Vagina (tissue), 2 donors: ENCODE results near the gene USP7. TPM values are rescaled to one million over a fixed set of nuclear protein-coding genes. Genes with fewer than 3 reads are reported as not detected.

Source experiments
- DNase-seq, 2 donors: peaks; one replicate each; pipeline ENCODE4 v3.0.0-alpha.2; 2017; ENCODE audit errors: extremely low spot score in 2 of 2
- H3K27ac ChIP-seq: fragments of 200-600 bp; sonication (generic); one replicate; pipeline ENCODE4 v1.5.1; 2019
- H3K27me3 ChIP-seq: fragments of 200-600 bp; sonication (generic); one replicate; pipeline ENCODE4 v1.5.1; 2019
- H3K36me3 ChIP-seq, 2 donors: fragments of 200-600 bp; sonication (generic); one replicate each; pipeline ENCODE4 v1.5.1; 2017 to 2019
- H3K4me1 ChIP-seq: fragments of 200-600 bp; sonication (generic); one replicate; pipeline ENCODE4 v1.5.1; 2019
- H3K4me3 ChIP-seq, 2 donors: fragments of 200-600 bp; sonication (generic); 1 replicate in 1 of 2; 2 replicates in 1 of 2; pipeline ENCODE4 v1.5.1; 2016 to 2019
- H3K9me3 ChIP-seq: fragments of 200-600 bp; sonication (generic); one replicate; pipeline ENCODE4 v1.5.1; 2019
- POLR2A ChIP-seq, 2 donors: fragments of 450-650 bp; IDR thresholded peaks; one replicate each; pipeline ENCODE4 v1.6.1; 2017; ENCODE audit warnings: antibody characterized with exemption in 2 of 2, mild to moderate bottlenecking in 2 of 2, moderate library complexity in 2 of 2
- POLR2AphosphoS5 ChIP-seq, 2 donors: sonication (generic); formaldehyde crosslinking; IDR thresholded peaks; one replicate each; pipeline ENCODE4 v1.9.0; 2017; ENCODE audit warnings: antibody characterized with exemption in 2 of 2, mild to moderate bottlenecking in 2 of 2, low read depth in 1 of 2; ENCODE audit not compliant: insufficient read depth in 1 of 2
- intact Hi-C: fragments of 100-400 bp; cut with DNase I; formaldehyde crosslinking; loops from one replicate; pipeline ENCODE4 v1.15.1; 2023
- total RNA-seq: library from RNA; depleted of rRNA; stranded (reverse); fragments of >200 nt; gene quantifications from one replicate; pipeline ENCODE4 v1.2.3, GENCODE V29; 2016
- TF ChIP-seq, protein P1 (sequence below), 3 experiments: fragments of 450-650 bp in 2 of 3; fragments of 200-600 bp in 1 of 3; sonication (generic) in 1 of 3; IDR thresholded peaks; one replicate each; pipeline ENCODE4 v1.5.1; 2017 to 2019; ENCODE audit warnings: antibody characterized with exemption in 3 of 3, mild to moderate bottlenecking in 2 of 3, moderate library complexity in 2 of 3

Gene USP7
- total RNA-seq, 1 donor from 2014 or later: 112 TPM

DNA sequence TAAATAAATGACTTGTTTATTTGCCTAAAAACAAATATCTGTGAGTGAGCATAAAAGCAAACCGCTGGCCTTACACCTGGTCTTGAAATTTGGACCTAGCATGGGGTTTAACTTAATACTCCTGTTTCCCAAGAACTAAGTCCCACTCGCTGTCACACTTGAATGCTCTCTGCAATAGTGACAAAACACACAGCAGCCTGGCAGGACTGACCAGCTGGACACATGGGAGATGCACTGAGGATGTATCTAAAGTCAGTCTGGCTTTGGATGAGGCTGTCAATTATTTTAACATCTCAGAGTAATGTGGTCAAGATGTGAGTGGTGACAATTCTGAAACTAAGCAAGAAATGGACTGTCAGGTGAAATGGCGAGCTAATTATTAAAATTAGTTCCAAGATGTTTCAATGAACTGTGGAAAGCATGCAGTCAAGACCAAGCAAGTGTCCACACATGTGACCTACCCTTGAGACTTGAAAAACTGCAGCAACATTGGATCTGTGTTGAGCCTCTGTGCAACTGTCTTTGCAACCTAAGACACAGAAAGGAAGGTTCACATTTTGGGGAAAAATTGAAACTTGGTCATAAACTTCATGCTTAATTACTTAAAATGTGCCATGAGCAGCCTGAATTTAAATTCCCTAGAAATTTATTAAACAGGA lies 64.9 kb downstream of the USP7 start:
- intact Hi-C loops: no loop called here

DNA sequence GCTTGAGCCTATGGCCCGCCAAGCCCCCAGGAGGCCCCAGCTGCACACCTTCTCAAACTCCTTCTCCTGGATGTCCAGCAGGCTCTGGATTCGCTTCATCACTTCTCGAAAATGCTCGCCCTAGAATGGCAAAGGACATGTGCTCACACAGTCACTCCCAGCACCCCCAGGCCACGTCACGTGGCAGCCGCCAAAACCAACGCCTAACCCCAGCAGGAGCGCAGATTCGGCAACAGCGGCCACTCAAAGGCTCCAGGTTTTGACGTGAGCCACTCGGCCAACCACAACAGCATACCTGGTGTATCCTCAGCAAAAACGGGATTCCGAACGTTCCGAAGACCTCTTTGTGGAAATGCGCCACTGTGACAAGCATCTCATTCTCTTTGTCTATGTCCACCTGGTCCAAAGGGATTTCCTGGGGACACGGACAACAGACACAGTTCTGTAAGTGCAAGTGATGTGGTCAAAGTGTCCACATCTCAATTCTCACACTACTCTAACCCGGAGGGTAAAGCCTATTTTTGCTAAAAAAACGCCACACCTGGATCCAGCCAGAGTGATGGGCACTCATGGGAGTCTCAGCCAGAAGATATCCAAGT lies 68.9 kb downstream of the USP7 start:
- intact Hi-C loops: no loop called here
- Histone ChIP-seq H3K4me3 (no peak overlapping the region), H3K27ac (no peak overlapping the region), H3K9me3 (no peaks in the 10 kb centered on the region), H3K4me1 (no peaks in the 10 kb centered on the region), H3K27me3 (no peaks in the 10 kb centered on the region), H3K36me3 (peaks cover 4 to 82% of the 10 kb centered on the region in 2 donors)
- TF ChIP-seq, protein P1, sequence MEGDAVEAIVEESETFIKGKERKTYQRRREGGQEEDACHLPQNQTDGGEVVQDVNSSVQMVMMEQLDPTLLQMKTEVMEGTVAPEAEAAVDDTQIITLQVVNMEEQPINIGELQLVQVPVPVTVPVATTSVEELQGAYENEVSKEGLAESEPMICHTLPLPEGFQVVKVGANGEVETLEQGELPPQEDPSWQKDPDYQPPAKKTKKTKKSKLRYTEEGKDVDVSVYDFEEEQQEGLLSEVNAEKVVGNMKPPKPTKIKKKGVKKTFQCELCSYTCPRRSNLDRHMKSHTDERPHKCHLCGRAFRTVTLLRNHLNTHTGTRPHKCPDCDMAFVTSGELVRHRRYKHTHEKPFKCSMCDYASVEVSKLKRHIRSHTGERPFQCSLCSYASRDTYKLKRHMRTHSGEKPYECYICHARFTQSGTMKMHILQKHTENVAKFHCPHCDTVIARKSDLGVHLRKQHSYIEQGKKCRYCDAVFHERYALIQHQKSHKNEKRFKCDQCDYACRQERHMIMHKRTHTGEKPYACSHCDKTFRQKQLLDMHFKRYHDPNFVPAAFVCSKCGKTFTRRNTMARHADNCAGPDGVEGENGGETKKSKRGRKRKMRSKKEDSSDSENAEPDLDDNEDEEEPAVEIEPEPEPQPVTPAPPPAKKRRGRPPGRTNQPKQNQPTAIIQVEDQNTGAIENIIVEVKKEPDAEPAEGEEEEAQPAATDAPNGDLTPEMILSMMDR (IDR thresholded peaks at IDR 0.05): no peak
- TF ChIP-seq POLR2A (IDR thresholded peaks at IDR 0.05): no peak
- TF ChIP-seq POLR2AphosphoS5 (IDR thresholded peaks at IDR 0.05; ENCODE audit: insufficient read depth in 1 of 2, low read depth in 1 of 2): no peak
- DNase-seq: no peak

More for the DNA sequence above, 64.9 kb downstream of the USP7 start:
- Histone ChIP-seq H3K27me3 (no peaks in the 10 kb centered on the region), H3K27ac (no peak overlapping the region), H3K9me3 (no peaks in the 10 kb centered on the region), H3K4me1 (no peaks in the 10 kb centered on the region), H3K4me3 (no peak overlapping the region), H3K36me3 (peaks cover 4 to 95% of the 10 kb centered on the region in 2 donors)
- TF ChIP-seq, protein P1 (IDR thresholded peaks at IDR 0.05): no peak
- TF ChIP-seq POLR2A (IDR thresholded peaks at IDR 0.05): no peak
- DNase-seq: no peak

DNA sequence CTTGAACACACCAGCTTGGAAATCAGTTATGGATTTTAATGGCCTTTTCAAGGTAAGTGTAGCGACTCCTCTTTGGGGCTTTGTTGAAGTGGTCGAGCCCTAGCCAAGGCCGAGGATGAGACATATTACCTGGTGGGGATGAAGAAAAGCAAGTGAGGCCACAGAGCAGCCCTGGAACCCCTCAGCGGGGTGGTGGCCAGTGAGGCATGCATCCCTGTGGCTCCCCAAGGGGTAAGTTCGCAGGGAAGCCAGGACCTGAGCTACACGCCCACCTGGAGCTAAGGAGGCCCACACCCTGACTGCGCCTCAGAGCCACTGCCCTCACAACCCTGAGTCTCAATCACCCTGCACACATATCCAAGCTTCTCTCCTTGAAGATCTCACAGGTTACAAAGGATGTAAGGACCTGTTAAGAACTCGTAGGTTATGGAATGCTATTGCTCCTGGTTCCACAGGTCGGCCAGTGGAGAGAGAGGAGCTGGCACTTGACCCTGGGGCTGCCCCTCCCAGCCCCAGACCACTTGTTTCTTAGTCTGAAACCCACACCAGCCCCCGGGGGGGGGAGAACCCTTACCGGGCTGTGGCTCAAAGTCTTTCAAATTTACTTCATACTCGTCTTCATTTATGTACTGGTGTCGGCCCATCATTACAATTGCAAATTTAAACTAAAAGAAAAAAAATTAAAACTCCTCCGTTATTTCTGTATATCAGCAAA lies 69.6 kb downstream of the USP7 start:
- H3K27ac ChIP-seq: no peak overlapping the region
- no peaks in the 10 kb centered on the region for H3K9me3 ChIP-seq
- TF ChIP-seq POLR2A (IDR thresholded peaks at IDR 0.05) (no peak), POLR2AphosphoS5 (IDR thresholded peaks at IDR 0.05; ENCODE audit: insufficient read depth in 1 of 2, low read depth in 1 of 2) (no peak)
- TF ChIP-seq, protein P1 (IDR thresholded peaks at IDR 0.05): no peak
- H3K27me3 ChIP-seq: no peaks in the 10 kb centered on the region
- intact Hi-C loops: no loop called here
- no peak overlapping the region for H3K4me3 ChIP-seq
- peaks cover 4 to 75% of the 10 kb centered on the region in 2 donors for H3K36me3 ChIP-seq
- no peak for DNase-seq
- H3K4me1 ChIP-seq: no peaks in the 10 kb centered on the region

DNA sequence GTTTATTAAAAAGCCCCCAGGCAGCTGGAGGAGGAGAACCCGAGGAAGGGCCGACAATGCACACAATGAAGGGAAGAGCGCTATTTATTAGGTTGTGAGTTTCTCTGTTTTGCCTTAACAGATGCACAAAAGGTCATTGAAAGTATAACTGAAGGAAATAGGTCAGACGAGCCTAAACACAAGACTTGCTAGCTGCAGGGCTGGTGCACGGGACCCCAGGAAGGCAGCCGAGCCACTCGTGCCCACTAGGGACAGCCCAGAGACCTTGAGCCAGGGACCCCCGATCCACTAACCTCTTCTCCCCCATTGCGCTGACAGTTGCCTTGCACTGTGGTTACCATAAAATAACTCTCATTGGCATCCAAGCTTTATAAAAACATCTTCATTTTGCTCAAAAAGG lies 70.3 kb downstream of the USP7 start:
- peaks cover 4 to 68% of the 10 kb centered on the region in 2 donors for H3K36me3 ChIP-seq
- H3K27ac ChIP-seq: no peak overlapping the region
- H3K27me3 ChIP-seq: no peaks in the 10 kb centered on the region
- intact Hi-C loops: no loop called here
- no peaks in the 10 kb centered on the region for H3K9me3 ChIP-seq
- TF ChIP-seq, protein P1 (IDR thresholded peaks at IDR 0.05): no peak
- TF ChIP-seq POLR2A (IDR thresholded peaks at IDR 0.05) (no peak), POLR2AphosphoS5 (IDR thresholded peaks at IDR 0.05; ENCODE audit: insufficient read depth in 1 of 2, low read depth in 1 of 2) (no peak)
- no peak for DNase-seq
- no peaks in the 10 kb centered on the region for H3K4me1 ChIP-seq
- no peak overlapping the region for H3K4me3 ChIP-seq
